GM21619 (cell line): ENCODE measurements around the gene GVQW3.
"Not testable (repeated sequence)": the region's sequence is repeated elsewhere in the genome, so short reads cannot be mapped to it uniquely, and the experiment has no call there.

Experiments used
- ATAC-seq: cut with Tn5 transposase; IDR thresholded peaks from one replicate; pipeline ENCODE4 v1.9.1; 2021; ENCODE audit not compliant: unreplicated experiment

The GVQW3 gene

GRCh38 chr11:76385903-76386302 lies 4.8 kb downstream of the GVQW3 start:
- ATAC-seq, result no peak

GRCh38 chr11:76388408-76388807 lies 7.3 kb downstream of the GVQW3 start:
- no peak for ATAC-seq

DNA sequence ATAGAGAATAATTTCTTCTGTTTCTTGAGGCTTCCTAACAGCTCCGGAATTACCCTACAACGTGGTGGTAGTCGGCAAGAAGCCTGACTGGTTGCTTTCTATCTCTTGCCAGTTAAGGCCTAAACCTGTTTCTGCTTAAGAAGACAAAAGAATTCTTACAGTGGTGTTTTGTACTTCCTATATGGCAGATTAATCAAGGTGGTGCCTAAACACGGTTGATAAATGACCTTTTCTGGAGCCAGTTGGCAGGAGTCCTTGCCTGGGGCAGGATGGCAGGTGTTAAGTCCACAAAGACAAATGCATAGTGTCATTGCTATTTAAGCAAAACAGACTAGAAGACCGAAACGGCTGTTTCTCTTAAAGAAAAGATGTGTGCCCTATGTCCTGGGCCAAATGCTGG lies 9.9 kb downstream of the GVQW3 start:
- no peak for ATAC-seq

- no peak for ATAC-seq
These were observed 10.8 kb downstream of the GVQW3 start for GRCh38 chr11:76391811-76392475.

DNA sequence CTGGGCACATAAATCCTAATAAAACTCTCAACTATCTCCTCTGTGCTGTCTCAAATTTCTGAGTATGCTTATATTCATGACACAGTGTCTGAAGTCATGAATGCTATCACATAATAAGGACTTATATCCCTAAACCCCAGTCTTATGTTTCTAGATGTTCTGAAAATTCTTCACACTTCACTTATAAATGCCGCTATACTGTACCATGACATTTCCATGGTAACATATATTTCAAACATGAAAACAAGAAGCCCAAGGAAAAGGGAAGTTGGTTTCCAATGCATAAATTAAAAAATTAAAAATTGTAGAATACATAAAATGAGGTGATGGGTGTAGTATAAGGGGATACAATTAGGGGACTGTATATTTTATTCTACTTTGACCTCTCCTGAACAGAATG lies 11.7 kb downstream of the GVQW3 start:
- no peak for ATAC-seq

DNA sequence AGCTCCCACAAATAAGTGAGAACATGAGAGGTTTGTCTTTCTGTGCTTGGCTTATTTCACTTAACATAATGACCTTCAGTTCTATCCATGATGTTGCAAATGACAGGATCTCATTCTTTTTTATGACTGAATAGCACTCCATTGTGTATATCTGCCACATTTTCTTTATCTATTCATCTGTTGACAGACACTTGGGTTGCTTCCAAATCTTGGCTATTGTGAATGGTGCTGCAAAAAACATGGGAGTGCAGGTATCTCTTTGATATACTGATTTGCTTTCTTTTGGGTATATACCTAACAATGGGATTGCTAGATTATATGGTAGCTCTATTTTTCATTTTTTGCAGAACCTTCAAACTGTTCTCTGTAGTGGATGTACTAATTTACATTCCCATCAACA lies 13.3 kb downstream of the GVQW3 start:
- ATAC-seq, result no peak

GRCh38 chr11:76395296-76395695 lies 14.2 kb downstream of the GVQW3 start:
- no peak for ATAC-seq

DNA sequence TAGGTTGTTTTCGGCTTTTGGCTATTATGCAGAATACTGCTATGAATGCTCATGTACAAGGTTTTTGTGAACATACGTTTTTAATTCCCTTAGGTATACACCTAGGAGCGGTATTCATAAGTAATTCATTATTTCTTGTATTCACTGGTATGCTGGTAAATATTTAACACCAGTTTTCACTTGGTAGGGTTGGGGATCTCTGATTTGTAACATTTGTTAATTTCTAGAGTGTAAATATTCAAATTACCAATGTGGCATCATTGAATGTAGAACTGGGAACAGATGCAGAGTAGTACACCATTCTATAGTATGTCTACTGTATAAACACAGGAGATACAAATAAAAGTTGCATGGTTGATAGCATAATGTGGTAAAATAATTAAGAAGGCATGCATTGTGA lies 16.3 kb downstream of the GVQW3 start:
- peak; percentile 78 for ATAC-seq

DNA sequence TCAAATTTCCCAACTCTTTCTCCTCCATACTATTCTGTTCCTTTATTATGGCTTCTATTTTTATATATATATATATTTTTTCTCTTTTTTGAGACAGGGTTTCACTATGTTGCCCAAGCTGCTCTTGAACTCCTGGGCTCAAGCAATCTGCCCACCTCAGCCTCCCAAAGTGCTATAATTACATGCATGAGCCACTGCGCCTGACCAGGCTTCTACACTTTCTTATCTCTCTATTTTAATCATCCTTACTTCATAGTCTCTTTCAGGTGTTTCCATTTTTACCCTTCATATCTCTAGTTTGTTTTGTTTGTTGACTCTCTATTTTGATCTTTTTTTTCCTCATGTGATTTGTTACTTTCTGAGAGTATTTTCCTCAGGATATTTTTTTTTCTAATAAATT lies 19.8 kb downstream of the GVQW3 start:
- no peak for ATAC-seq

DNA sequence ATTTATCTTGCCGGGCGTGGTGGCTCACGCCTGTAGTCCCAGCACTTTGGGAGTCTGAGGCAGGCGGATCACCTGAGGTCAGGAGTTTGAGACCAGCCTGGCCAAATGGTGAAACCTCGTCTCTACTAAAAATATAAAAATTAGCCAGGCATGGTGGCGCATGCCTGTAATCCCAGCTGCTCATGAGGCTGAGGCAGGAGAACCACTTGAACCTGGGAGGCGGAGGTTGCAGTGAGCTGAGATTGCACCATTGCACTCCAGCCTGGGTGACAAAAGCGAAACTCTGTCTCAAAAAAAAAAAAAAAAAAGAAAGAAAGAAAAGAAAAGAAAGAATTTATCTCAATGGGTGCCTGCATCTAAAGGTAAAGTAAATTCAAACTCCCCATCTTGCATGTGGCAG lies 20.4 kb downstream of the GVQW3 start:
- ATAC-seq, result not testable (repeated sequence)

GRCh38 chr11:76406359-76406758 lies 25.2 kb downstream of the GVQW3 start:
- ATAC-seq, result no peak

DNA sequence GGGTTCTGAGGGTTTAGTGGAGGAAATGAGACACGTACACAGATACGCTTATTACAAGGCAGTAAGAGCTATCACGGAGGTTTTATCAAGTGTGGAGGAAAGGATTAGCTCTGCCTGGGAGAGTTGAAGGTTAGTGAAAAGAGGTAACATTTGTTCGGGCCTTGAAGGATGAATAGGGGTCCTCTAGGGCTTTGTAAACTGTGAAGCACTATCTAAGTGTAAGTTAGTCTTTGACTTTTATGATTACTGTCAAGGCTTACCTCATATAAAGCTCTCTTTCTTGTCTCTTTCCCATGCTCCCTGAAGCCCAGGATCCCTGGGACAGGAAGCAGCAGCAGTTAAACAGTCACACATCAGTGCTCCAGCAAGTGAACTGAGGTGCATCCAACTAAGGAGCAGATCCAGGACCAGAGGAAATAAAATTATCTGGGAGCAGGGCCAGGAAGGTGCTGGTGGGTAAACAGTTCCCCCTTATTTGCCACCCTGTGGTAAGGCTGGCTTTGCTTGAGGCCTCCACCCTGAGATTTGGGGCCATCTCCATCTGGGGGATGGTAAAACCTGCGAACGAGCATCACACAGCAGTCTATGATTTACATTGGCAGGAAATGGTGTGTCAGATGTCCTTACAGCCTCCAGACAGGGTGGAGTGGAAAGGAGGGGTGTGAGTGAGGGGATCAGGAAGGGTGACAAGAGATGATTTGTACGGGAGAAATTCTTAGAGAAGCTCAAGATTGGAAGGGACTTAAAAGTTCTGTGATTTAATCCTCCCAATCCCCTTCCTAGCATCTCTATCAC lies 27.2 kb downstream of the GVQW3 start:
- no peak for ATAC-seq

DNA sequence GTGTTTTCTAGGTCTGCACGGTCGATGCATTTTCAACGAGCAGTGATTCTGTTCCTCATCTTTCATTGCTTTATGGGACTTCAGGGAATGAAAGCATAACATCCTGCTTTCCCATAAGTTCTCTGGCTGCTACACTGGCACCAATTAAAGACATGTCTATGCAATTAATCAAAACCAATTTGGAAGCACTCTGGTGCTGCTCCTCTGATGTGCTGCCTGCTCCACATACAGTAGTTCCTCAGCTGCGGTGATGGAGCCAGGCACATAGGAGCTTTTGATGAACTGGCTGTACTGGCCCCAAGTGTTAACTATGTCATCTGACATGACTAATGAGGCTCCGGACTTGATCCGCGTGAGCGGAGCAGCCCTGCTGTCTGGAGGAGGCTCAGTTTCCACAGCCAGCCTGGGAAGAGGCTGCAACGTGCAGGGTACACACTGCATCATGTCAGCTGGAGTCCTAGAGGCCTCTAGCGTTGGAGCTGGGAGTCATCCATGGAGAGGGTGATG lies 29.8 kb downstream of the GVQW3 start:
- no peak for ATAC-seq

- no peak for ATAC-seq
These were observed 34.0 kb downstream of the GVQW3 start for GRCh38 chr11:76415073-76415472.

- ATAC-seq, result no peak
These were observed 38.8 kb downstream of the GVQW3 start for GRCh38 chr11:76419896-76420295.

GRCh38 chr11:76424379-76424778 lies 43.3 kb downstream of the GVQW3 start:
- ATAC-seq, result peak; percentile 69

DNA sequence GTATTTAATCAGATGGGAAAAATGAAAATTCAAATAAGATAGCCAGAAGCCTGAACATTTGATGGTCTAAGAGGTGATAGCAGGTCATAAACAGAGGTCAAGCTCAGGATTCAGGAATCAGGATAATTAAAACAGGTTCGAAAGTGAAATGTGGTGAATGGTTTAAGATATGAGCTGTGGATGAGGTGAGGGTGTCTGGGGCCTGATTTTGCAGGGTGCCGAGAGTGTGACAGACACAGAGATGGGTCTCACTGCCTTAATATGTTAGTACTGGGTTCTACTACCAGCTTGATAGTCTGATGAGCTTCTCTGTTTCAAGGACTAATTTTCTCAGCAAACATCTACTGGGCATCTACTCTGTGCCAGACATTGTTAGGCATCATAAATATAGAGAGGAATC lies 43.8 kb downstream of the GVQW3 start:
- ATAC-seq, result no peak

DNA sequence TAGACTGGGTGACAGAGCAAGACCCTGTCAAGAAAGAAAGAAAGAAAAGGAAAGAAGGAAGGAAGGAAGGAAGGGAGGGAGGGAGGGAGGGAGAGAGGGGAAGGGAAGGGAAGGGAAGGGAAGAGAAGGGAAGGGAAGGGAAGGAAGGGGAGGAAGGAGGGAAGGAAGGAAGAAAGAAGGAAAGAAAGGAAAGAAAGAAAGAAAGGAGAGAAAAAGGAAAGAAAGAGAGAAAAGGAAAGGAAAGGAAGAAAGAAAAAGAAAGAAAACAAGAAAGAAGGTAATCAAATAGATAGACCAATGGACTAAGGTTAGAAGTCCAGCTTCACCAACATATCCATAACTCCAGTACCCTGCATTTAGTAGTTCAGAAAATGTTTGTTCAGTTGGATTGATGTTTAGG lies 45.5 kb downstream of the GVQW3 start:
- no peak for ATAC-seq

GRCh38 chr11:76436020-76436419 lies 54.9 kb downstream of the GVQW3 start:
- no peak for ATAC-seq

DNA sequence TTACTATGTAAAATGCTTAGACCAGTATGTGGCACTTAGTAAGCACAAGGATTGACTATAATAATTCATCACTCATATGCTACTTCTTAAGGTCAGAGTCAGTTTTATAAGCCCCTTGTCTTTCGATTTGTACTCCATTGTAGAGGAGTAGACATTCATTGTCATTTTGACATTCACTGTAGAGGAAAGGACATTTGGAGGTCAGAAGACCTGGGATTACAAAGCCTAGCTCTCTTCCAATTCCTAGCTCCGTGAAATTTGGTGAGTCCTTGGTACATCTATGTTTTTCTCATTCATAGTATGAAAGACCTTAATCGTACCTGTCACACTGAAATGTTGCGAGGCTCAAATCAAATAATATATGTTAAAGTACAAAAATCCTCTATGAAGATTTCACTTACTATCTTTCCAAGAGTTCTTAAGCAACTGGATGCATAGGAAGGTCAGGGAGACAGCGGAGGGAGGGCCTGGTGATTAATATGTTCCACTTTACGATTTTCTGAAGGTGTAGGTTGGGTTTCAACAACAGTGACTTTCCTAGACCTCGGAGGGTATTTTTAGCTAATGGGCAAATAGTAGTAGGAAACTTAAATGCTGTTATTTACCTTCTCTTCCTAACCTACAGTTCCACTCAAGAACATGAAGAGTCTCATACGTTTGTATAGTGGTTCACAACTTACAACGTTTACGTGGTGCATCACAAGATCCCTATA lies 62.3 kb downstream of the GVQW3 start:
- ATAC-seq, result no peak

GRCh38 chr11:76444065-76444383 lies 62.9 kb downstream of the GVQW3 start:
- no peak for ATAC-seq
